ENCODE results near the gene RCOR1.

The RCOR1 gene

DNA sequence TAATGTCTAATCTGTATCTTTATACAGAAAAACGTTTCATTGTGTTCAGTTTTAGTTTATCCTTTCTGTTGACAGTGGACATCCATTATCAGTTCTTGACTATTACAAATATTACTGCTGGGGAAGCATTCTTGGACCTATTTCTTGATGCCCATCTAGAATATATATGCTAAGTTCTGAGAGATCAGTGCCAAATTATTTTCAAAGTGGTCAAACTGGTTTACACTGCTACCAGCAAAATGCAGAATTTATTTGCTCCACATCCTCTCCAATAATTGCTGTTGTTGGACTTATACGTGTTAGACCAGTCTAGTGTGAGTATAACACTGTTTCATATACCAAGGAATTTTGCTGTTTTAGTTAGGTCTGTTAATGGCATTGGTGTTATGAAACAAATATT, 99.3 kb downstream of the RCOR1 start:
- no peak overlapping the region for H3K27ac Mint-ChIP-seq
- no peak for ATAC-seq
- H3K27me3 Mint-ChIP-seq = no peaks in the 10 kb centered on the region
- no peak for DNase-seq
- no peak overlapping the region for H3K4me3 Mint-ChIP-seq
- H3K4me1 Mint-ChIP-seq = peaks cover 11% of the 10 kb centered on the region
- no peaks in the 10 kb centered on the region for H3K9me3 Mint-ChIP-seq

DNA sequence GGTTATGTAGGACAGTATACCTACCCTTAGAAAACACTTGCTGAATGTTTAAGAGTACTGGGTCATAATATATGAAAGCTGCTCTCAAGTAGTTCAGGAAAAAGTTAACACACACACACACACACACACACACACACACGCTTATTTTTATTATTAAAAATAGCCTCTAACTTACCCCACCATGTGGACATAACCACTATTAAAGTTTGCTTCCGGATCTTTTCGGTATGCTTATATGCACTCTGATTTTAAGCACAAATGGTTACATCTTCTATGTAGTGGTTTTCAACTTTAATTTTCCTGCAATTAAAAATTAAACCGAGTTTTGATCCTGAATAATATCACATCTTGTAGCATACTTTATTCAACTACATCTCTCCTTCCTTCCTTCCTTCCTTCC, 99.9 kb downstream of the RCOR1 start:
- Mint-ChIP-seq H3K4me1 (peaks cover 16% of the 10 kb centered on the region), H3K27me3 (no peaks in the 10 kb centered on the region), H3K27ac (peak overlapping the region in 1 of 2 donors; percentile 85), H3K4me3 (no peak overlapping the region), H3K9me3 (no peaks in the 10 kb centered on the region)
- DNase-seq (no peak), ATAC-seq (no peak)

DNA sequence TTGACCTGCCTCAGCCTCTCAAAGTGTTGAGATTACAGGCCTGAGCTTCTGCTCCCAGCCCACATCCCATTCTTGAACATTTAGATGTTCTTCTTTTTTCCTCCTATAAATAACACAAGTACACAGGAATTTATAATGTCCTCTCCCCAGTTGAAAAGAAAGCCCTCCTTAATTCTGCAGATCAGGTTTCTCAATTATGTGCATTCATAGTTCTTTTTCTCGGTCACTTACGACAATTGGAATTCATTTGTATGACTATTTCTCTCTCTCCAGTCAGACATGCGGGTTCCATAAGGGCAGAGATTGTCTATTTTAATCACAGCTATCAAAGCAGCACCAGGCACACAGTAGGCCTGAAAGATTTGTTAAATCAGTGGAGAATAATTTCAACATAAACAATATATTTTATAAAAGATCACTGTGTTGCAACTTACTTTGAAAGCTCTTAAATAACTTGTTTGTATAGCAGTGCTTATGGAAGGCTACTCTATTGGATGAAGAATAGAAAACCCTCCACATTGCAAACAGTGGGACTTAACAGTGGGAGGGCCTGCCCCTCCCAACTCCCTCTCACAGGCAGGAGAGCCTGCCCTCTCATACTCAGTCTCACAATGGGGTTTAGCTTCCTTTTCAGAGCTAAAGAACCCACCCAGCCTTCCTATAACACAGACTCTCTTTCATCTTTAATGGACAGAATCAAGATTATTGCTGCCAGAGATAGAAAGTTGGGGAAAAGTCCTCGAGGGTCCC, 100.7 kb downstream of the RCOR1 start:
- no peak overlapping the region for H3K27ac Mint-ChIP-seq
- ATAC-seq (no peak), DNase-seq (no peak)
- no peaks in the 10 kb centered on the region for H3K27me3 Mint-ChIP-seq
- H3K4me1 Mint-ChIP-seq = peaks cover 22% of the 10 kb centered on the region
- no peaks in the 10 kb centered on the region for H3K9me3 Mint-ChIP-seq
- no peak overlapping the region for H3K4me3 Mint-ChIP-seq

DNA sequence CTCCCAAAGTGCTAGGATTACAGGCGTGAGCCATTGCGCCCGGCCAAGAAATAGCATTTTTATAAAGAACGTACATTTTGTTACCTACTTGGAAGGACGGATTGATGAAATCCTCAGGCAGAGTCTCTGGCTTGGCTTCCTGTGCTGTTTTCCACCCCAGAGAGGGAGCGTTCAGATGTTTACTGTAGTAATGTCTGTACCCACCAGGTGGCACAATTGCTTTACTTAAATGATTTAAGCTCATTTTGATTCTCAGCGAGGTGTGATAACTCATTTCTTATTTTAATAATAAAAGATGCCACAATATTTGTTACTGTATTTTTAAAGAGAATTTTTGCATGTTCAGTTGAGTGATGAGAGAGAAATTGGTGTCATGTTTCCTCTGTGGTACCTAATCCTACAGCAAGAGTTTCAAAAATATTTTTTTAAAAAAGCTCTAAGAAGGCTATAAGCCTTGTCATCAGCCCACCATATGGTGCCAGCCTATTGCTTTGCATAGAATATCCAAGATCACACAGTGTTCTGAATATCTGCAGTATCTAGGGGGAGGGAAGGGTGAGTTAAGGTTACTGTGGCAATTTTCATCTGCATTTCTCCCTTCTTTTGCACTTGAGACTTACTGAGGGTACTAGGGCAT, 102.2 kb downstream of the RCOR1 start:
- H3K27ac Mint-ChIP-seq = no peak overlapping the region
- no peaks in the 10 kb centered on the region for H3K27me3 Mint-ChIP-seq
- no peaks in the 10 kb centered on the region for H3K9me3 Mint-ChIP-seq
- ATAC-seq = peak; percentile 74
- peaks cover 22% of the 10 kb centered on the region for H3K4me1 Mint-ChIP-seq
- no peak overlapping the region for H3K4me3 Mint-ChIP-seq
- peak; percentile 42 to 51 for DNase-seq

DNA sequence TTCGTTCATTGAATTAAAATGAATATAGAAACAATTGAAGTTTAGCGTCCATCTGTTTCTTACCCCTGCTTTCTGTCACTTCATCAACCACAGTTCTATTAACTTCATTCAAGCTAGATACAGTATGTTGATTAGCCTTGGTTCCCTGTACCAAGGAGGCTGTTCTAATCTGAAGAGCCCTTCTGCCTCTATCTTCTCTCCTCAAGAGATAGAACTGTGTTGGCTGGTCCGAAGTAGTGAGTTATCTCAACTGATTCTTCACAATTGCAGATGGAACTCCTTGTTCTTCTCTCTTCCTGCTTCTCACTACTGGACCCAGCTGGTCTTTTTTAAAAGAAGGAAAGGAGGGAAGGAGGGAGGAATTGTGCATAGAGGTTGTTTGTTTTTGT, 102.7 kb downstream of the RCOR1 start:
- peaks cover 22% of the 10 kb centered on the region for H3K4me1 Mint-ChIP-seq
- ATAC-seq = no peak

DNA sequence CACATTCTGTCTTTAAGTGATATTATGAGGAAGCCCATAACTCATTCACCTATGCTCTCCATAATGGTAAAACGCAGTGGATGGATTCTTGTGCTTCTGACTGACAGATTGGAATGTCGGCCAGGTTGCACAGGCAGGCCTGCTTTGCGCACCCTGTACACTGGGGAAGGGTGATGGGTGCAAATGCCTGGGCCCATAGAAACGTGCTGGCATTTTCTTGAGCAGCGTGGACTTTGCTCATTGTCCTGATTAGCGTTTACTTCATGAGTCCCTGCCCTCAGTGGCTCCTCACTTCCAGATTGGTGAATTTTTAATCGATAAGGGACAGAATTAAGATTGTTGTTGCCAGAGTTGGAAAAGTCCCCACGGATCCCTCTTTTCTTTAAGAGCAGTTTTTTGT, 103.9 kb downstream of the RCOR1 start:
- DNase-seq = no peak
- no peak overlapping the region for H3K27ac Mint-ChIP-seq
- no peak for ATAC-seq
- no peaks in the 10 kb centered on the region for H3K27me3 Mint-ChIP-seq
- no peak overlapping the region for H3K4me3 Mint-ChIP-seq
- peaks cover 22% of the 10 kb centered on the region for H3K4me1 Mint-ChIP-seq
- no peaks in the 10 kb centered on the region for H3K9me3 Mint-ChIP-seq

More for the DNA sequence above, 102.7 kb downstream of the RCOR1 start:
- Mint-ChIP-seq H3K27me3 (no peaks in the 10 kb centered on the region), H3K27ac (no peak overlapping the region), H3K9me3 (no peaks in the 10 kb centered on the region), H3K4me3 (no peak overlapping the region)
- no peak for DNase-seq

DNA sequence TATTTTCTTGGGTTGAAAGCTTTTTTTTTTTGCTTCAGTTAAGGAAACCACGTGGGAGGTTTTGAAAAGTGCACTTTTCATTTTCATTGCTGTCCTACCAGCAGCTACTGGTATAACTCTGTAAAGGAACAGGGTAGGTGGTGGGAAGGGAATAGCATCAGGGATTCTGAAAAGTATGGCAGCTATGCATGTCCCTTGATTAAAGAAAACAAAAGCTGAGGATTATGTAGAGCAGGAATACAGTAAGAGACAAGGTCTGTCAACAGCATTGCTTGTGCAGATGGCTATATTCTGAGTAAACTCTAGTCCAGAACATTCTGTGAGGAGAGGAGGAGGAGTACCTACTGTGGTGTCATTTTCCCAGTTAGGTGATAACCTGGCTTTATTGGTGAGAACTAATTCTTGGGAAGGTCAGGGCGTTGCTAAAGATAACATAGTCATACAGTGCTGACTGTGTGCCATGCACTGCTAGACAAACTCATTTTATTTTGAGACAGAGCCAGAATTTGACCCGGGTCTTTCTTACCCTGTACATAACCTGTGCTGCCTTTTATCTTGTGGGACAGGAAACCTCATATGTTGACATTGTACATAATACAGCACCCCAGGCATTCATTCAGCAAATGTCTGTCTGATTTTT, 104.5 kb downstream of the RCOR1 start:
- ATAC-seq (no peak), DNase-seq (no peak)
- H3K4me3 Mint-ChIP-seq = no peak overlapping the region
- peaks cover 22% of the 10 kb centered on the region for H3K4me1 Mint-ChIP-seq
- H3K27me3 Mint-ChIP-seq = no peaks in the 10 kb centered on the region
- H3K27ac Mint-ChIP-seq = no peak overlapping the region
- no peaks in the 10 kb centered on the region for H3K9me3 Mint-ChIP-seq

DNA sequence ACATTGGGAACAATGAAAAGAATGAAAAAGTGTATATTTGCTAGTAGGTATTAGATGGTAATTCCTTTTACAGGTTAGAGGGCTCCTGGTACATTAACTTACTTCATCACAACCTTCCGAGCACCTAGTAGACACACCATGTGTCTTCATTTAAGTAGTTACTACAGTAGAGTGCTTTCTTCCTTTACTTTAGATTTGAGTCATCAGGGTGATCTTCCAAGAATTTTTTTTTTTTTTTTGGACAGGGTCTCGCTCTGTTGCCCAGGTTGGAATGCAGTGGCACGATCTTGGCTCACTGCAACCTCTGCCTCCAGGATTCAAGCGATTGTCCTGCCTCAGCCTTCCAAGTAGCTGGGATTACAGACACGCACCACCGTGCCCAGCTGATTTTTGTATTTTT, 105.1 kb downstream of the RCOR1 start:
- no peak for ATAC-seq
- H3K9me3 Mint-ChIP-seq = no peaks in the 10 kb centered on the region
- H3K27ac Mint-ChIP-seq = no peak overlapping the region
- H3K27me3 Mint-ChIP-seq = no peaks in the 10 kb centered on the region
- peaks cover 22% of the 10 kb centered on the region for H3K4me1 Mint-ChIP-seq
- DNase-seq = no peak
- no peak overlapping the region for H3K4me3 Mint-ChIP-seq

DNA sequence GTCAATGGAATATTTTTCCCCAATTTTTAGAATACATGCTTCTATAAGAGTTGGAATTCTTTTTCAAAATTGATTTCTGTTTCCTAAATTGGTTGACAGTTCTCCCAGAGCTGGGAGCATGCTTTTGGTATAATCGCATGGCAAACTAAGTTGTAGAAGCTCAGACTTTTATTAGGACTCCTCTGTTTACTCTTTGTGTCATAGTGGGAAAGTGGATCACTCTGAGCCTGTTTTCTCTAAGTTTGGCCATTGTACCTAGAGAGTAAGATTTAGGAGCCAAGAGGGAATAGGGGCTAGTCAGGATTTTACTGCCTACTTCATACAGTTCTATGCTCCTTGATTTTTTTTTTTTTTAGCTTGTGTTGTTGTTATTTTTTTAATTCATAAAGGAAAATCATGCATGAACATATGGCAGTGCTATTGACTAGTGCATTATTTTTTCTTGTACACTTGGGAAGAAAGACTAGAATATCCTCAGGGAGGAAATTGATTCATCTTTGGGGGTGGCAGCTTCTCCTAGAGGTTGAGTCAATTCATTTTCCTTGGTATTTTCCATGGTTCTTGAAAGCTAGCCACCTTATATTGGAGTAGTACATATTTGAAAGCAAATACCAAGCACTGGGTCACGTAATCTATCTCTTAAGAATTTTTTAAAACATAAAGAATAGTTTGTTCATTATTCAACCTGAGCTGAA, 107.1 kb downstream of the RCOR1 start:
- DNase-seq (no peak), ATAC-seq (no peak)
- Mint-ChIP-seq H3K9me3 (peaks cover 7 to 8% of the 10 kb centered on the region in 2 donors), H3K4me3 (no peak overlapping the region), H3K27me3 (no peaks in the 10 kb centered on the region), H3K4me1 (peaks cover 22% of the 10 kb centered on the region), H3K27ac (no peak overlapping the region)

DNA sequence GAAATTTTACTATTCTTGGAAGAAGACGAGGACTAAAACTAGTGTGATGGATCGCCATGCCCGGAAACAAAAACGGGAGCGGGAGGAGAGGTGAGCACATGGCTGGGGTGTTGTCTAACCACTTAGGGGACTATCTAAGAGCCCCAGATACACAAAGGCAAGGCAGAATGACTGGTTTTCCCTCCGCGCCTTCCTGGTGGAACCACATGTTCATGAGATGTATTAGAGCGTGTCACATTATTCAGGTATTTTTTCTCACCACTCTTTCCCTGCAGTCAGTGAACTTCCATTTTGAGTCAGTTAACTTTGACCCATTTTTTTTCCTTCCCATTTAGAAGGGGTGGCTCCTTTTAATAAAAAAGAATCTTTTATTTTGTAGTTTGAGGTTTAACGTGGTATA, 116.0 kb downstream of the RCOR1 start:
- ATAC-seq = no peak
- Mint-ChIP-seq H3K4me3 (no peak overlapping the region), H3K27me3 (no peaks in the 10 kb centered on the region), H3K27ac (peak overlapping the region in 1 of 2 donors; percentile 19), H3K4me1 (no peaks in the 10 kb centered on the region), H3K9me3 (peaks cover 0 to 4% of the 10 kb centered on the region in 2 donors)
- no peak for DNase-seq

DNA sequence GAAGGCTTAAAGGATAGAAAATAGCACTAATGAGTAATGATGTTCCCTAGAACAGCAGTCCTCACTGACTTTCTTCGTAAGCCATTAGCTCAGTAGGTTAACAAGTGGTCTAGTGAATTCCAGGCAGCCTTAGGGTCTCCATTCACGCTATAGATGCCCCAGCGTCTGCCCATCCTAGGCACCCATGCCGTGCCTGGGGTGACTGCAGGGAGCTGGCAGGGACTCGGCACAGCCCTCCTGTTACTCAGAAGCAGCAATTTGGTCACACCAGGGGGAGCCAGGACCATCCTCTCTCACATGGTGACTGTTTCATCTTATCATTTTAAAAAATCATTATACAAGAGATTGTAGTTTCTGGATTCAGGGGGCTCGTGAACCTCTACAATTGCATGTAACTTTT, 118.8 kb downstream of the RCOR1 start:
- ATAC-seq = no peak
- Mint-ChIP-seq H3K4me3 (no peak overlapping the region), H3K4me1 (peaks cover 4% of the 10 kb centered on the region)

DNA sequence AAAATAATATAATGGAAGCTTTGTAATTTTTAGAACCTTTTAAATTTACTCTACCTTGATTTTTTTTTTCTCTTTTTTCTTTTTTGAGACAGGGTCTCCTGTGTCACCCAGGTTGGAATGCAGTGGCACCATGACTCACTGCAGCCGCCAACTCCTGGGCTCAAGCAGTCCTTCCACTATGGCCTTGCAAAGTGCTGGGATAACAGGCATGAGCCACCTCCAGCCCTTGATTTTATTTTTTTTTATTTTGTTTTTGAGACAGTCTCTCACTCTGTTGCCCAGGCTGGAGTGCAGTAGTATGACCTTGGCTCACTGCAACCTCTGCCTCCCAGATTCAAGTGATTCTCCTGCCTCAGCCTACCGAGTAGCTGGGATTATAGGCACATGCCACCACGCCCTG, 119.5 kb downstream of the RCOR1 start:
- Mint-ChIP-seq H3K4me3 (no peak overlapping the region), H3K9me3 (no peaks in the 10 kb centered on the region), H3K4me1 (peaks cover 5% of the 10 kb centered on the region)

More for the DNA sequence above, 118.8 kb downstream of the RCOR1 start:
- Mint-ChIP-seq H3K27ac (no peak overlapping the region), H3K9me3 (no peaks in the 10 kb centered on the region), H3K27me3 (no peaks in the 10 kb centered on the region)
- no peak for DNase-seq

DNA sequence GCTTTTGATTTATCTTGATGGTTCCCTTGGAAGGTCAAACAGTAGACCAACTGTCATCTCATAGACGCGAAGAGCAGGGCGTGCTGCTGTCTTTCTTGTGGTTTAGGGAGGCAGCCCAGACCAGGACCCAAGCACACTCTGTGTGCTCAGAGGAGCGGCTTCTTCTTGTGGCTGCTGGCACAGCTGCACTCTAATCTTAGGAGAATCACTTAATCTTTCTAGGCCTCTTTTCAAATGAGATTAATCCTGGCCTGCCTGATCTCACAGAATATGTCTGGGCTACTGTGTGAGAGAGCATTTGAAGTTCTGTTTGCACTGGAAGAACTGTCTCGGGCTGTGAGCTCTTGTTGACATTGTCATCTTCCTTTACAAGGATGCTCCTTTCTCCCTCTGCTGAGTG, 124.8 kb downstream of the RCOR1 start:
- ATAC-seq (no peak), DNase-seq (no peak)
- H3K9me3 Mint-ChIP-seq = no peaks in the 10 kb centered on the region
- peaks cover 12% of the 10 kb centered on the region for H3K4me1 Mint-ChIP-seq
- H3K27ac Mint-ChIP-seq = peak overlapping the region; percentile 21 to 82
- no peak overlapping the region for H3K4me3 Mint-ChIP-seq
- H3K27me3 Mint-ChIP-seq = no peaks in the 10 kb centered on the region

More for the DNA sequence above, 119.5 kb downstream of the RCOR1 start:
- DNase-seq (no peak), ATAC-seq (no peak)
- Mint-ChIP-seq H3K27me3 (no peaks in the 10 kb centered on the region), H3K27ac (no peak overlapping the region)

DNA sequence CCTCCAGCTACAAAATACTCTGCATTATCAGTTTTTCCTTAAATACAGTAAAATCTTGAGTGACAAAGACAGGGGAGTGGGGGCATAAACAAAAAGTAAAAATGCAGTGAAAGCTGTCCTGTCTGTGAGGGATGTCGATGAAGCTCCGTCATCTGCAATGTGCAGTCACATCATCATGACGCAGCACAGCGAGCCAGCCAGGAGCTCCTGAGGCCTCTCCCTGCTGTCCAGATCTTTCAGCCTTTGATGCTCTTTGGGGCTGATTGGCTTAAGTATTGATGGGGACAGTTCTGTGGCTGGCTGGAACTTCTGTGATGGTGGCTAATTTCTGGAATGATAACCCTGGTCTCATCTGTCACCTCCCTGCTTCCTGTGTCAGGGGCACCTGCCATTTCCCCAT, 130.2 kb downstream of the RCOR1 start:
- no peaks in the 10 kb centered on the region for H3K27me3 Mint-ChIP-seq
- H3K9me3 Mint-ChIP-seq = no peaks in the 10 kb centered on the region
- ATAC-seq (no peak), DNase-seq (no peak)
- peaks cover under 1% of the 10 kb centered on the region for H3K4me1 Mint-ChIP-seq
- H3K4me3 Mint-ChIP-seq = no peak overlapping the region
- H3K27ac Mint-ChIP-seq = no peak overlapping the region

DNA sequence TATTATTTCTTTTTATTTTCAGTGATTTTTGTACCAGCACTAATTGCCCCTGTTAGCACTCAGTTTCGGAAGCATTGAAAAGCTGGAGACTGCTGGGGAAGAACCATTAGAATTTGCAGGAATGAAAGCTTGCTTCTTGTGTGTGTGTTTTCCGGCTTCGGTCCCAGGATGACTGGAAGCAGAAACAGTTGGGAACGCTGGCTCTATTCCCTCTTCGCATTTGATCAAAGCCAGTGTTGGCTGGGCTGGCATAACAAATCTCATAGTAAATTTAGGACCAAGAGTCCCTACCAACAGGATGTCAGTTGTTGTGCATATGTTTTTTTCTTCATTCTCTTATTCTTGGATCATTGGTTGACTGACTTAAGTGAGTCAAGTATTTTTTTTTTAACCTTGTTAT, 131.2 kb downstream of the RCOR1 start:
- DNase-seq (no peak), ATAC-seq (no peak)
- Mint-ChIP-seq H3K27ac (no peak overlapping the region), H3K9me3 (no peaks in the 10 kb centered on the region), H3K4me3 (no peak overlapping the region), H3K4me1 (no peaks in the 10 kb centered on the region), H3K27me3 (no peaks in the 10 kb centered on the region)
